Gastroesophageal sphincter (tissue), 4 donors: ENCODE results near the gene IL1RAPL2. TPM values are rescaled to one million over a fixed set of nuclear protein-coding genes. Genes with fewer than 3 reads are reported as not detected.

Source experiments
- ATAC-seq: fragments of 150-250 bp; one replicate; pipeline ENCODE4 v1.9.1; 2016; ENCODE audit warnings: mild to moderate bottlenecking, moderate library complexity
- H3K27ac ChIP-seq, 4 donors: fragments of 200-600 bp; sonication (generic) in 3 of 4; 1 replicate in 3 of 4; 2 replicates in 1 of 4; pipeline ENCODE4 v1.5.1; 2016 to 2019
- H3K27me3 ChIP-seq: fragments of 200-600 bp; sonication (generic); one replicate; pipeline ENCODE4 v1.5.1; 2019
- H3K36me3 ChIP-seq, 2 donors: fragments of 200-600 bp; sonication (generic); one replicate each; pipeline ENCODE4 v1.5.1; 2019; ENCODE audit warnings: control low read depth in 1 of 2
- H3K4me1 ChIP-seq, 3 donors: fragments of 200-600 bp; sonication (generic); 1 replicate in 2 of 3; 2 replicates in 1 of 3; pipeline ENCODE4 v1.5.1; 2016 to 2019; ENCODE audit warnings: control low read depth in 2 of 3
- H3K4me3 ChIP-seq, 2 donors: fragments of 200-600 bp; sonication (generic); one replicate each; pipeline ENCODE4 v1.5.1; 2019; ENCODE audit warnings: mild to moderate bottlenecking in 1 of 2, moderate library complexity in 1 of 2
- H3K9me3 ChIP-seq, 3 donors: fragments of 200-600 bp; sonication (generic); one replicate each; pipeline ENCODE4 v1.5.1; 2017 to 2019; ENCODE audit warnings: control low read depth in 2 of 3
- EP300 ChIP-seq: sonication (generic); formaldehyde crosslinking; IDR thresholded peaks from one replicate; pipeline ENCODE4 v1.6.1; 2017; ENCODE audit warnings: antibody characterized with exemption, mild to moderate bottlenecking
- POLR2A ChIP-seq, 2 donors: fragments of 450-650 bp; IDR thresholded peaks; one replicate each; pipeline ENCODE4 v1.6.1; 2017; ENCODE audit warnings: antibody characterized with exemption in 2 of 2, mild to moderate bottlenecking in 2 of 2, moderate library complexity in 1 of 2
- POLR2AphosphoS5 ChIP-seq: sonication (generic); formaldehyde crosslinking; IDR thresholded peaks from one replicate; pipeline ENCODE4 v1.6.1; 2017; ENCODE audit warnings: antibody characterized with exemption
- WGBS, 2 donors: methylation state at CpG; one replicate each; pipeline ENCODE4 v1.1.5; 2018; ENCODE audit warnings: low coverage in 1 of 2; 5-methylcytosine and 5-hydroxymethylcytosine counted together
- total RNA-seq, 4 donors: library from RNA; depleted of rRNA; stranded (reverse); fragments of >200 nt; gene quantifications; one replicate each; pipeline ENCODE4 v1.1.0, GENCODE V29; 2016
- TF ChIP-seq, protein P1 (sequence below), 4 experiments: fragments of 200-600 bp in 2 of 4; fragments of 450-650 bp in 2 of 4; sonication (generic) in 1 of 4; IDR thresholded peaks; one replicate each; pipeline ENCODE4 v1.5.1; 2017 to 2019; ENCODE audit warnings: antibody characterized with exemption in 4 of 4, mild to moderate bottlenecking in 2 of 4, moderate library complexity in 2 of 4

Gene IL1RAPL2
- total RNA-seq, 4 donors from 2014 or later, result 0.54 TPM; not detected in 2

DNA sequence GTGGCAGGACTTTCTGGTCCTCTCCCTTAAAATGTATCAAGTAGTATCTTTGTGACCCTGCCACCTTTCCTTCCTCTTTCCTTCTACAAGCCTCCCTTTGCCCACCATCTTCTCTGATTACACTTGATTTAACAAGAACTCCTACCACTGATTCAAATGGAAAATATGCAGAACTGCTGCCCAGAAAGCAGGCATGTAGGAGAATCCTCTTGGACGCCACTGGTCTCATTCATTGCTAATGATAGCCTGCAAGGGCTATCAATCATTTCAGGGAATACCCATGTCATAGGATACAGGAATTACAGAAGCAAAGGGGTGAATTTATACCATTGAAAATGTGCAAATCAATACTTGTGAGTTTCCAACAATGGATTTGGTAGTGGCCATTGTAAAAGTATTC lies 961.8 kb downstream of the IL1RAPL2 start:
- Histone ChIP-seq H3K27ac (no peak overlapping the region), H3K9me3 (no peaks in the 10 kb centered on the region), H3K4me1 (no peaks in the 10 kb centered on the region), H3K27me3 (no peaks in the 10 kb centered on the region), H3K36me3 (no peaks in the 10 kb centered on the region), H3K4me3 (no peak overlapping the region)
- no peak for ATAC-seq
- TF ChIP-seq POLR2AphosphoS5, result no peak
- TF ChIP-seq POLR2A (IDR thresholded peaks at IDR 0.05), result no peak
- TF ChIP-seq EP300, result no peak
- TF ChIP-seq, protein P1, sequence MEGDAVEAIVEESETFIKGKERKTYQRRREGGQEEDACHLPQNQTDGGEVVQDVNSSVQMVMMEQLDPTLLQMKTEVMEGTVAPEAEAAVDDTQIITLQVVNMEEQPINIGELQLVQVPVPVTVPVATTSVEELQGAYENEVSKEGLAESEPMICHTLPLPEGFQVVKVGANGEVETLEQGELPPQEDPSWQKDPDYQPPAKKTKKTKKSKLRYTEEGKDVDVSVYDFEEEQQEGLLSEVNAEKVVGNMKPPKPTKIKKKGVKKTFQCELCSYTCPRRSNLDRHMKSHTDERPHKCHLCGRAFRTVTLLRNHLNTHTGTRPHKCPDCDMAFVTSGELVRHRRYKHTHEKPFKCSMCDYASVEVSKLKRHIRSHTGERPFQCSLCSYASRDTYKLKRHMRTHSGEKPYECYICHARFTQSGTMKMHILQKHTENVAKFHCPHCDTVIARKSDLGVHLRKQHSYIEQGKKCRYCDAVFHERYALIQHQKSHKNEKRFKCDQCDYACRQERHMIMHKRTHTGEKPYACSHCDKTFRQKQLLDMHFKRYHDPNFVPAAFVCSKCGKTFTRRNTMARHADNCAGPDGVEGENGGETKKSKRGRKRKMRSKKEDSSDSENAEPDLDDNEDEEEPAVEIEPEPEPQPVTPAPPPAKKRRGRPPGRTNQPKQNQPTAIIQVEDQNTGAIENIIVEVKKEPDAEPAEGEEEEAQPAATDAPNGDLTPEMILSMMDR (IDR thresholded peaks at IDR 0.05), result no peak
- WGBS, 2 donors, result 0 to 17% methylated on average over 1 of the region's 1 CpG

DNA sequence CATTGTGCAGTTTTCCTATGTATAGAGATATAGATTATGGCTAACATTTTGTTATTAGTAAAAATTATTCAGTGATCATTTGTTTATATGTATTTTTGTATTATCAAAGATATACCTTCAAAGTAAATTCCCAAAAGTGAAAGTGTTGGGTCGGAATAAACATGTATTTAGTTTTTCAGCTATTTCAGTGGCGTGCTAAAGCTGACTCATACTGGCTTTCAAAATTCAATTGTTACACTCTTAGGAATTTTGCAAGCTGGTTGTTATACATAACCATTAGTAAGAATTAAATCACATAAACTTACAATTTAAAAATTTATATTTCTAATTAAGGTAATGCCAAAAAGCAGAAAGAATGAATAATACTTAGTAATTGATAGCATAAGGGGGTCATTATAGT lies 968.0 kb downstream of the IL1RAPL2 start:
- WGBS, 2 donors, result 94 to 95% methylated on average over 2 of the region's 2 CpGs
- Histone ChIP-seq H3K27ac (no peak overlapping the region), H3K27me3 (no peaks in the 10 kb centered on the region), H3K36me3 (no peaks in the 10 kb centered on the region), H3K4me1 (no peaks in the 10 kb centered on the region), H3K9me3 (no peaks in the 10 kb centered on the region), H3K4me3 (no peak overlapping the region)
- ATAC-seq, result no peak
- TF ChIP-seq, protein P1 (IDR thresholded peaks at IDR 0.05), result no peak
- TF ChIP-seq POLR2A (IDR thresholded peaks at IDR 0.05) (no peak), POLR2AphosphoS5 (no peak), EP300 (no peak)

DNA sequence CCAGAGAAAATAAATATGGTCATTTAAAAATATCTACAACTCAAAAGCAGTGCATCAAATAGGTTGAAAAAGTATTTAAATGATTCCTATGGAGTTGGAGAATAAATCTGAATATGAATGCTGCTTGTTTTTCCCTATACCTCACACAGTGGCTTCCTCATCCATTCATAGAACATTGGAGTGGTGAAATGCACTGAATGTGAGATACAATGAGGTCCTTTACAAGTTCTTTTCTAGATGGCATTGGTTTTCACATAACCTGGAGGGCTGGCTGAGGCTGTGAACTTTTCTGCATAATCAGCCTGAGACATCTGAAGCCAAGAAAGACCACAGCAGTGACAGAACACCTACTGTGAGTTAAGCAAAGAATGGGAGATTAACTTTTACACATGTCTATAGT lies 977.3 kb downstream of the IL1RAPL2 start:
- no peak for ATAC-seq
- TF ChIP-seq POLR2AphosphoS5, result no peak
- no peak for TF ChIP-seq EP300
- TF ChIP-seq, protein P1 (IDR thresholded peaks at IDR 0.05), result no peak
- no peak for TF ChIP-seq POLR2A (IDR thresholded peaks at IDR 0.05)
- Histone ChIP-seq H3K4me1 (no peaks in the 10 kb centered on the region), H3K36me3 (no peaks in the 10 kb centered on the region), H3K27ac (no peak overlapping the region), H3K27me3 (no peaks in the 10 kb centered on the region), H3K4me3 (no peak overlapping the region), H3K9me3 (no peaks in the 10 kb centered on the region)

DNA sequence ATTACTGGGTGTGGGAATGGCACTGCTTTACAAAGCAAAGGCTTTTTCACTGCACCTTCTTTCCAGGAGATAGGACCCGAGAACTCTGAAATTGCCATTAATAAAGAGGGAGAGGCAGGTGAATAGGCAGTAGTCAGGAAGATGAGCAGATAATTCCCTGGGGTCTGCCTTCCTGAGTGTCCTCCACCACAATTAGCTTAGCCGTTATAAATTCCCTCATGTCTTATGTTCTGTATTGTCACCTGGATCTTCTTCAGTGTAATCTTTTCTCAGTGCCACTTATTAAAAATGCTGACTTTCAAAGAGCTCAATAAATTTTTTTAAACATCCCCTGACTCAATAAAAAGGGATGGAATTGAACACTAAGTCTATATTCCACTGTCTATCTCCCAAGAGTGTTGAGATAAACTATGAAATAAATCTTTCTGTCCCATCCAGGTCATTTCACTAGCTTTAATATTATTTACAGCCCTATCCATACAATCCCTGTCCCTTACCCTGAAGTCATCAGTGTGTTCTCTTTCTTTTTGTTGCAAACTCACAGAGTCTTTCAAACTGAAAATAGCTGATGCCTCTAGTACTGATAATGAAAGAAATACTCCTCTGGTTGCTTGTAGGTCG lies 984.2 kb downstream of the IL1RAPL2 start:
- Histone ChIP-seq H3K36me3 (no peaks in the 10 kb centered on the region), H3K27me3 (no peaks in the 10 kb centered on the region), H3K4me3 (no peak overlapping the region), H3K27ac (no peak overlapping the region), H3K4me1 (no peaks in the 10 kb centered on the region), H3K9me3 (no peaks in the 10 kb centered on the region)
- TF ChIP-seq, protein P1 (IDR thresholded peaks at IDR 0.05), result no peak
- no peak for TF ChIP-seq POLR2AphosphoS5
- ATAC-seq, result no peak
- WGBS, 2 donors, result 64 to 69% methylated on average over 2 to 3 of the region's 3 CpGs

DNA sequence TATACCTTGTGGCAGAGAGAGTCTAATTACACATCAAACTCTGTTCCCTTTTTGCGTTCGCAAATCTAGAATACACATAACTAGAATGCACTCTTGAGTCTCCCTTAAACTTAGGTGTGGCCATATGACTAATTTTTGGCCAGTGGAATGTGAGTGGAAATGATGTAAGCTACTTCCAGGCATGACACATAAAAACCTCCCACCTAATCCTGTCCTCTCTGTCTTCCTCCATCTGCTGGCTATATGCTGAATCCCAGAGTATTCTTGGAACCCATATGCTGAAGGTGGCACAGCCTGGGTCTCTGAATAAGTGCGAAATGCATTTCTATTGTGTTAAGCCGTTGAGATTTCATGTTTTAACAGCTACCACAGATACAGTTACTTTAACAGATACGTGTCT lies 986.4 kb downstream of the IL1RAPL2 start:
- no peaks in the 10 kb centered on the region for H3K4me1 ChIP-seq
- 72 to 81% methylated on average over 5 of the region's 5 CpGs for WGBS, 2 donors
- H3K27me3 ChIP-seq, result no peaks in the 10 kb centered on the region
- H3K36me3 ChIP-seq, result no peaks in the 10 kb centered on the region
- H3K9me3 ChIP-seq, result no peaks in the 10 kb centered on the region
- TF ChIP-seq POLR2A (IDR thresholded peaks at IDR 0.05) (no peak), EP300 (no peak)
- no peak overlapping the region for H3K4me3 ChIP-seq
- ATAC-seq, result no peak
- H3K27ac ChIP-seq, result no peak overlapping the region
